Renal pelvis (tissue), 4 donors: ENCODE results near the gene GATM. TPM values are rescaled to one million over a fixed set of nuclear protein-coding genes. Genes with fewer than 3 reads are reported as not detected.
"Not testable (repeated sequence)": the region's sequence is repeated elsewhere in the genome, so short reads cannot be mapped to it uniquely, and the experiment has no call there.

ENCODE experiments used
- DNase-seq: peaks from one replicate; pipeline ENCODE4 v3.0.0-alpha.2; 2013
- polyA plus RNA-seq, 3 donors: library from polyadenylated mRNA; unstranded; fragments of 120-200 nt; gene quantifications; one replicate each; pipeline ENCODE4 v1.2.1, GENCODE V29; 2013; ENCODE audit not compliant: insufficient read length in 3 of 3

GATM gene
- polyA plus RNA-seq, 3 donors = 214 to 245 (median 232) TPM

GRCh38 chr15:45394681-45395080, 16.3 kb upstream of the GATM start:
- no peak for DNase-seq

- no peak for DNase-seq
Observed at GRCh38 chr15:45393851-45394250, 15.5 kb upstream of the GATM start.

- DNase-seq = no peak
Observed at GRCh38 chr15:45392584-45392855, 14.2 kb upstream of the GATM start.

GRCh38 chr15:45391746-45392583, 13.6 kb upstream of the GATM start:
- DNase-seq = no peak

- no peak for DNase-seq
Observed at GRCh38 chr15:45389351-45389750, 11.0 kb upstream of the GATM start.

GRCh38 chr15:45387380-45388007, 9.2 kb upstream of the GATM start:
- no peak for DNase-seq

- no peak for DNase-seq
Observed at GRCh38 chr15:45386974-45387373, 8.6 kb upstream of the GATM start.

- no peak for DNase-seq
Observed at GRCh38 chr15:45386420-45386819, 8.1 kb upstream of the GATM start.

- no peak for DNase-seq
Observed at GRCh38 chr15:45385590-45385989, 7.2 kb upstream of the GATM start.

- DNase-seq = no peak
Observed at GRCh38 chr15:45384700-45385099, 6.4 kb upstream of the GATM start.

GRCh38 chr15:45378913-45379262, 544 bp upstream of the GATM start:
- no peak for DNase-seq

- no peak for DNase-seq
Observed at GRCh38 chr15:45377609-45378148, 665 bp downstream of the GATM start.

GRCh38 chr15:45376967-45377608, 1.3 kb downstream of the GATM start:
- no peak for DNase-seq

GRCh38 chr15:45376300-45376928, 1.9 kb downstream of the GATM start:
- DNase-seq = no peak

GRCh38 chr15:45375836-45376235, 2.5 kb downstream of the GATM start:
- no peak for DNase-seq

GRCh38 chr15:45373976-45374375, 4.4 kb downstream of the GATM start:
- DNase-seq = no peak

- no peak for DNase-seq
Observed at GRCh38 chr15:45372041-45372995, 6.0 kb downstream of the GATM start.

- no peak for DNase-seq
Observed at GRCh38 chr15:45371546-45371945, 6.8 kb downstream of the GATM start.

GRCh38 chr15:45370042-45370441, 8.3 kb downstream of the GATM start:
- DNase-seq = not testable (repeated sequence)

- not testable (repeated sequence) for DNase-seq
Observed at GRCh38 chr15:45367222-45367621, 11.1 kb downstream of the GATM start.

- DNase-seq = no peak
Observed at GRCh38 chr15:45364271-45364670, 14.1 kb downstream of the GATM start.
